Activated CD4-positive, CD25-positive, alpha-beta regulatory T cell treated with anti-CD3 and anti-CD28 coated beads, Interleukin-2, amount 50 U/mL, for 72 hours (primary cell): ENCODE measurements around the gene IQGAP2.

Source experiments
- DNase-seq: peaks from one replicate; pipeline ENCODE4 v3.0.0; 2021

IQGAP2 gene

DNA sequence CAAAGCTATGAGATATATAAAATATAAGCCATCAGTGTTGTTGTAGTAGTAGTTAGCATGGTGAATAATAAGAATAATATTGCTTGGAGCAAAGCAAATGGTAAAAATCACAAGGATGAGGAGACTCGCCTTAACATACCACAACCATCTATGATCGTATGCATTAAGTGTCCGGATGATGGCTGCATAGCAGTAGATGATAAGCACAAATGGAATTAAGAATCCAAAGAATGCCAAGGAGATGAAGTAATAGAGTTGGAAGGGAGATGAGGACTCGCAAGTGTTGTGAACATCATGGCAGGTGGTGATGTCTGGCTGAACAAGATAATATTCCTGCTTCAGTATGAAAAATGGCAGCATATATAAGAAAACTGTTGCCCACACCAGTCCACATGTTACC, 214.6 kb downstream of the IQGAP2 start:
- DNase-seq = no peak

DNA sequence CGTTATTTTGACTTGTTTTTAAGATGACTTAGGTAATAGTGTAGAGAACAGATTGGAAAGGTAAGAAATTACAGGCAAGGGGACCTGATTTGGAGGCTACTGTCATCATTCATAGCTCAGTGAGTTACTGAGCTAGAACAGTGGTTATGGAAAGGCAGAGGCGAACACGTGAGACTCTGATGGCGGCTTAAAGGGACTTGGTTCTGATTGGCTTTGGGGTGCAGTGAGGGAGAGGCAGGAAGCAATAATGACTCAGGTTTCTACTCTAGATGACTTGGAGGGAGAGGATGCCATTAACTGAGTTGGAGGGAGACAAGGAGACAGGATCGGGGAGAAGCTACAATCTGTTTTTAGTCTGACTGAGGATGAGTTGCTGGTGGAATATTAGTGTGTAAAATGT, 217.1 kb downstream of the IQGAP2 start:
- no peak for DNase-seq

DNA sequence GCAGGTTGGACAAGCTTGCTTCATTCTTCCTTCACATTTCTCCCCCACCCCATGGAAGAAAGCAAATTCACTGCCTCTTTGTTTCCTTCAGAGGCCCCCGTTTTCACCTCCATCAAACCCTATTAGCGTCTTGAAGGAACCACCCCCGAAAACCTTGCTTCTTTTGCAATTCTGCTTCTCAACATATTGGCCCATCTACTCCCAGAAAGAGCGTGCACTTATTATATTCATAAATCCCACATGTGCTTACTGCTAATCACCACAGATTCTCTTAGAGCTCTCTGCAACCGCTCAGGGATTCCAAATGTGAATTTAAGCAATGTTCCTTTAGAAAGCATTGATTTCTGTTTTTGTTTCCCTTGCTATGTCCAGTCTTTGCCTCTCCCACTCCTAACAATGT, 219.0 kb downstream of the IQGAP2 start:
- DNase-seq = no peak

DNA sequence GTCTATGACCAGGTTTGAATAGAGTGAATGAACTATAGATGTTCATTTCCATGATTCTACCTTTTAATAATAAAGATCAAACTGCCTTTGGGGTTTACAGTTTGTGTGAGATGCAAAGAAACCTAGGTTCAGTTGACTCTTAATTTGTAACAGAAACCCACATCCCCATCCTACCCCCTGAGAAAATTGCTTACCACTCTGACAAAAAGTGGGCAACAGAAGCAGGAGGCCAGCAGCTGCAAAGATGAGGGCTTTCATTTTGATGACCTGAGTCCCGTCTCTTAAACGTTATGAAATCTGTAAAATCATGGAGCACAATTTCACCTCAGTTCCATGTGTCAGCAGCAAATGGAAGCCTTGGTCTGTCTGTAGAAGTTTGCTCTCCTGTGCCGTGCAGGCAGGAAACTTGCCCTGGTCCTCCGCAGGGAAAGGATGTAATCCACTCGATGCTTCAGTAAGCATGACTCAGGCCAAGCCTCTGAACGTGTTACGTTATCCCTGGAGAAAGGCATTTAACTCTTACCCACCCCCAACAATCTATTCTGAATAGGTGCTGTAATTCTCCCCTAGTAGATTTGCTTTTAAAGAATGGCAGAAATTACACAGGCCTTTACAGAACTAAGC, 220.0 kb downstream of the IQGAP2 start, which contains the start of gene F2RL2:
TSS of gene F2RL2 (minus strand) at position 431 of the 624 bp plus-strand sequence. CDS start at position 258, 173 bp downstream.
- no peak for DNase-seq

DNA sequence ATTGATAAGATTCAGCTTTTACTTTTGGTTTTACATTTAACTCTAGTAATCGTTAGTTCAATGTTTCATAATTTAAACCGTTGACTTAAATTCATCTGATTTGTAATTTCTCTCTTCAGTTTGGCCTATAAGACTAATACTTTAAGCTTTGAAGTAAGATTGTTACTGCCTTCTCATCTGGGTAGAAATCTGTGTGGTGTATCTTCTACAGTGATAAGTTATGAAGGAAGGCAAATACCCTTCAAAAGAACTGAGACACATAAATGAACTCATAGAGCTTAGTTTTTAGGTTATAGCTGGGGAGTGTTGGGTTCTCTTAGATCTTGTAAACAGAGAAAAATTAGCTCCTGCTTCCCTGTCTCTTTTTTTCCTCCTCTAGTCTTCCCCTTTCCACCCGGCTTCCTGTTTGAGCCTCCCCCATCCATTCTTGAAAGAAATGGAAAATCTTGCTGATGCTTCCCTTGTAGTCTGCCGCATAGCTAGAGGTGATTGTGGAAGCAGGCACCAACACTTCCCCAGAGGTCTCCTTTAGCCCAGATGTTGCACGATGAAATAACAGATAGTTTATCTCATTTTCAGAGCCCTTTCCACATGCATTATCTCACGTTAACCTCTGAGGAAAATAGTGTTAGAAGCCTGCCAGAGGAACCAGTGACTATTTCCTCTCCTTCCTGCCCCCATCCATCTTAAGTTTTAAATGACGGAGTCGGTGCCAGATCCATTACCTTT, 222.2 kb downstream of the IQGAP2 start:
- DNase-seq = no peak

DNA sequence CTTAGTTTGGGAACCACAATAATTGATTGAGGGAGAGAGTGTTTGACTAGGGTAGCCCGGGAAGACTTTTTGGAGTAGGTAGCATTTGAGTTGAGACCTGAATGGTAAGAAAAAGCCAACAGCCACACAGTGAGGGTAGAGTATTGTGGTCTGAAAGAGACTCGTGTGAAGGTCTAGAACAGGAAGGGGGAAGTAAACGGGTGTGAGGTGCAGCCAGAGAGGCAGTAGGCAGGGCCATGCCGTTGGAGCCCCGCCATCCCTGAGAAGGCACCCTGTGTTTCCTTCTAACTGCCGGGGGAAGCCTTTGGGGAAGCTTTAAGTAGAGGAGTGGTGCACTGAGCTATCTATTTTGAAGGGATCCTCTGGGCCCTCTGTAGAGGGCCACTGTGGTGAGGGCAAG, 223.7 kb downstream of the IQGAP2 start:
- no peak for DNase-seq

DNA sequence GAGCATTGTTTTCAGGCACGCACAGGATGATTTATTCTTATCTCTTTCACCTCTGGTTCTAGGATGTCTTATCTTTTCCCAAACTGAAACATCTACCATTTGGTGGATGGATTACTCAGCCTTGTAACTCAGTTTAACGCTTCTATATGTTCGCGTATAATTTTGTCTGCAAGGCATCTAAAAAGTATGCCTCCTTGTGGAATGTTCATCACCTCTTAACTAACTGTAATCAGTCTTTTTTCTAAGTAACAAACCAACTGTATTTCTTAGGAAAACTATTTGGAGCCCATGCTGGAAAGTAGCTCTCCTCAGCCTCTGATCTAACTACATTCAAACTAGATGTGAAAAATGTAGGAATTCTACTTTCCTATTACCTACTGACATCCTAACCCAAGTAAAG, 231.6 kb downstream of the IQGAP2 start:
- DNase-seq = no peak

DNA sequence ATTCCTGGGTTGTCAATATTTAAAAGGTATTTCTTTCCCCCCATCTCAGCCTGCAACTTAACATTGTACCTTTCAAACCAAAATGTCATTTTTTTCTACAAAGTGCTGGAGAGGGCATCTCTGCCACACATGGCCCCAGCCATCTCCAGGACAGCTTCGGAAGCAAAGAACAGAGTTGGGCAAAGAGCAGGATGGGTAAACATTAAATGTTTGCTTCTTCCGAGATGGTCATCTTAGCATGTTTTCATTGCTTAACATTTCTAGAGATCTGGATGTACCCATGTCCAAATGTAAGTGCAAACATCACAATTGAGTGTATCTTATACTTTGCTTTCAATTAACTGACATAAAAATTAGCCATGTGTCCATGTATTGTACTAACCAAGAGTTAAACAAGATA, 234.4 kb downstream of the IQGAP2 start:
- no peak for DNase-seq

DNA sequence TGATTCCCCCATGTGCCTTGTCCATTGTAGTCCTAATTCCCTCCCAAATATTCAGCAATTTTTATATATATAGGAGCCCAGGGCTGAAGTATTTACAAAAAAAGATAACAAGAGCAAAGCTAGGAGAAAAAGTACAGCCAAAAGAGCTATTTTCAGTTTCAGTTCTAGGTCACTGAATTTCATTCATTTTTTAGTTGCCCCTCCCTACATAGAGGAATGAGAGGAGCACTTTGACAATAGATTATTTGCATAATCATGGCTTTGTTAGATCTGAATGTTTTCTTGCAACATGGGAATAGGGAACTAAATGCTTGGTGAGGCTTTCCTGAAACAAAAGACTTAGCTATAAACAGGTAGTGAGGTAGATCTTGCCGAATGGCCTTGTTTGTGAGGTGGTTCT, 235.4 kb downstream of the IQGAP2 start:
- DNase-seq = no peak

DNA sequence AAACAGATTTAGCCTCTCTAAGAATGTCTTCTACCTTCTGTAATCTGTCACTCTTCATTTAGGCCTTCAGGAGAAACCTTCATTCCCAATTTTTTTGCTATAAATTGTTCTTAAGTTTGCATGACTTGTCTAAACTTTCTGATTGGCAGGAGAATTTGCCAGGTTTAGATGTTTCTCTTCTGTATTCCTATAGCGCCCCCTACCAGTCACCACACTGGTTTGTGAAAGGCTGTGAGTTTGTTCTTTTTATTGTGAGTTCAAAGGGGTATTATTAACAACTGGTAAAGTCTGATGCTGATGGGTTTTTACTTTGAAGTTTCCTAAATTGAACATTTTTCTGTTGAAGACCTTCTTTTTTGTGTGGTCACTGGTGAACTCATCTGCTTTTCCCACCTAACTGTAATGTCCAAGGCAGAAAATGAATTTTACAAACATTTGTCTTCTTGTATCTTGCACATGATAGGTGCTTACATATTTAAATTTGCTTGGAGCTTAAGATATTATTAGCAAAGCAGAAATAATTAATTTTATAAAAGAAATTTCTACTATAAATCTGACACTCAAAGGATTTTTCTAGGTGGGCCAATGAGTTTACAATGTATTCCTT, 238.5 kb downstream of the IQGAP2 start:
- DNase-seq = peak; percentile 68

DNA sequence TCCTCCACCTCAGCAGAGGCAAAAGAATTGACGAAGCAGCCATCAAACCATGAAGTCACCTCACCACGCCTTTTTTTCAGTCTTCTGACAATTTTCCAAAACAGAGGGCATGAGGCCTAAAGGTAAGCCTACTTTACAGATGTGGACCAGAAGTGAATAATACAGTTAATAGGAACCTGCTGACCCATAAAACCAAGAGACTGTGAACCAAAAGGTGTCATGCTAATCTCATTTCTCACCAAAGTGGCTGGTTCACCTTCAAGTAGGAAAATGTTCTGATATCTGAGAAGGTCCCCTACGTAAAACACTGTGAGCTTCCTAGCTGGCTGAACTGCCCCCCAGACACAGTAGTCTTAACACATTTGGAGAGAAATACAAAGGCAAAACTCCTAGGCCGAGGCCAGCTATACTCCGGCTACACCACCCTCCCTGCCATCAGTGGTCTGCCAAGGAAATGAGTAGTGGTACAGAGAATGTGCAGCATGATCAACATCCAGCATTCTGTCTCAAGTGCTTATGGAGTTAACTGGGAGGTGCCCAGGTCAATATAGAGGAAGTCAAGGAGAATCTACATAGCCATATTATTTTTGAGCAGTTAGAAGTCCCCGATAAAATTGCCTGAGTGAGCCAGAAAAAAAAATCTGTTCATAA, 239.4 kb downstream of the IQGAP2 start:
- no peak for DNase-seq

DNA sequence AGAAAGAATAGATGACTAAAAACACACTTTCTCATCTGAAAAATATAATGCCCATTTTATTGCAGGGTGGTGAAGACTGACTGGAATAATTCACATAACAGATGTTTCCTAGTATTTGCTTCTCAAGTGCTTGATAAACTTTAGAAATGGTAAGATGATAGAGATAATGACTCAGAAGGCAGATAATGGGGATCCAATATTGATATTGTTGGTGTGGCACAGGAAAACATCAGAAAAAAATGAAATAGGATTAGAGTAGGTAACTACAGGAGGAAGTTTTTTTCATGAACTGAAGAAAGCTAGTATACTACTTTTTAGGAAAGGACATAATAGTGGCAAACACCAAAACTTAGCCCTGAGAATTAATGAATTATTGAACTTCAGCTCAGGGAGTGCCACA, 240.3 kb downstream of the IQGAP2 start:
- DNase-seq = no peak

DNA sequence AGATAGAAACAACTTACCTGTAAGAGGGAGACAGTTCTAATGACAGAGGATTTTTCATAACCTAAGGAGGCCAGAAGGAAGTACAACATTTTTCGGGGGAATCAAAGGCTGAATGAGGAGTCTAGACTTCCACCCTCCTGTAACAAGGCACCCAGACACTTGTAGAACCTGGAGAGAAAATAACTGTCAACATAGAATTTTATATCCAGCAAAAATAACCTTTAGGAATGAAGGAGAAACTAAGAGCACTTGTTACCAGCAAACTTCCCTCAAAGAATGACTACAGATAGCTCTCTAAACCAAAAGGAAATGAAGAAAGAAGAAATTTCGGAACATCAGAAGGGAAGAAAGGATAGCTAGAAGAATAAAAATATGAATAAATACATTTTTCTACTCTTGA, 246.1 kb downstream of the IQGAP2 start:
- no peak for DNase-seq

DNA sequence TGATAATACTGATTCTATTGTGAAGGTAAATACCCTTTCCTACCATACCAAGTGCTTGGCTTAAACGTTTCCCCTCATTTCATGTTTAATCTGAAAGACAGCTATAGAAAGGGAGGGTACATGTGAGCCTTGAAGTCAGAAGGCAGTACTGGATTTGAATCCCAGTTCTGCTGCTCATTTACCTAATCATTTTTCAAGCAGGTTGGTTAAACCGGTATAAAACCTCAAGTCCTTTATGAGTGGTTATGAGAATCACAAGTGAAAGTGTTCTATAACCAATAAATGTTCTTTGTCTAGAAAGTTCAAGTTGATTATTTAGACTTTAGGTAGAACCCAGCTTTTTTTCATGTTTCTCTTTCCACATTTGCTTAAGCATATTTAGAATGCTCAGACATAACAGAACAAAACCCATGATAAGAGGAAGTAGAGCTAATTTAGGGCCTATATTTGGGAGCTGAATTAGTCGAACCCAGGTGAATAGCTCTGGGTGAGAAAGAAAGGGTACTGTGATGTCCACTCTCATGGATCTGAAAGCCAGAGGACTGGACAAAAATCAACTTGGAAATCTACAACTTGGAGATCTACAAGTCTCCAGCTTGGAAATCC, 249.8 kb downstream of the IQGAP2 start:
- no peak for DNase-seq

DNA sequence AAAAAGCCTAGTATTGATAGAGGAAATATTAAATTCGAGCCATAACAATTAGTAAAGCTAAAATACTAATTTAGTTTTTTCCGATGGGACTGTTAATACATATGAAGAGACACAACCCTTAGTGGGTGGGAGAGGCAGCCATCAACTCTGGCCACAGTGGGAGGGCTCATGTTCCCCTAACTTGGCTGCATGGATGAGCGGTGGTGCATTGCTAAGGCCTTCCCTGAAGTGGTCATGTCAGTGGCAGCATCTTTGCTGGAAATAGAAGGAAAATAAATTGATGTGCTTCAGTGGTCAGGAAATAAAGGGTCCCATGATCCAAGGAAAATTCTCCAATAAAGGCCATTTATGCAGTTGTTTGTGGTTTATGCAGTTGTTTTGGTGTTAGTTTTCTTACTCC, 254.0 kb downstream of the IQGAP2 start:
- DNase-seq = no peak

DNA sequence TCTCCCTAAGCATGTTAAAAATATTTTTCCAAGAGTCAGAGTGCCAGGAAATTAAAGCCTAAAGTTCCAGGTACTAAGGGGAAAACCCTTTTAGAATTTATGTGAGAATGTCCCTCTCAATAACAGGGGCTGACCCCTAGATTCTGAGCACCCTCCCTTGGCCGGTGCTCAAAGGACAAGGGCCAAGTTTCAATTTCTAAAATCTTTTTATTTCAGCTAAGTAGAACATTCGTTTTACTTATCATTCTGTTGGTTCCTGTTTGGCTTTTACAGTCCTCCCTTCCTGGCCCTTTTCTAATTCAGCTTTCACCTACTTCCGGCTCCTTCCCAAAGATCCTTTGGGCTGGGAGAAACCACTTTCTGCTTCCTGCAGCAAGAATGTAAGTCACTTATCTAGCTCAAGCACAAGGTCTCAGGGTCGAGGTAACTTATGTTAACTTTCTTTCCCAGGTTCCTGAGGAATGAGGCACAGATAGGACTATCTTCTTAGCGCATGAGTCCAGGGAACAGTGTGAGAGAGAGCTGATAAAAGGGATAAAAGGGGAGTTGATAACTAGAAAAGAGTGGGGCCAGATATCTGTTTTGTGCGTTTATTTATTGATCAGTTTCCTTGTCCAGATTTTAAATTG, 254.7 kb downstream of the IQGAP2 start:
- DNase-seq = no peak

DNA sequence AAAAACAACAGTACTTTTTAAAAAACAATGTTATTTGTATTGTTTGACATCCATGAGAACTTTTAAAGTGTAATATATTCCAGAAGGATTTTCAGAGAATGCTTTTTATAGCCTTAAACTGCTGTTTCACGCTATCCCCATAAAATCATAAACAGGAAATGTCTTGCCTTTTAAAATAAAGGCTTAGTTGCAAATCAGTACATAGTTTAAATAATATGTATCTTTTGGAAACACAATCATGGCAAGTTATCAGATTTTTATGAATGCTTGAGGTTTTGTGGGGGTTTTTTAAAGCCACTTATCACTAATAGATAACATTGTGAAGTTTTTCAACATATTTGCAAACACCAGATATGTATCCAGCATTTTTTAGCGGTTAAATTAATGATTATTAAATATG, 257.3 kb downstream of the IQGAP2 start:
- DNase-seq = no peak

DNA sequence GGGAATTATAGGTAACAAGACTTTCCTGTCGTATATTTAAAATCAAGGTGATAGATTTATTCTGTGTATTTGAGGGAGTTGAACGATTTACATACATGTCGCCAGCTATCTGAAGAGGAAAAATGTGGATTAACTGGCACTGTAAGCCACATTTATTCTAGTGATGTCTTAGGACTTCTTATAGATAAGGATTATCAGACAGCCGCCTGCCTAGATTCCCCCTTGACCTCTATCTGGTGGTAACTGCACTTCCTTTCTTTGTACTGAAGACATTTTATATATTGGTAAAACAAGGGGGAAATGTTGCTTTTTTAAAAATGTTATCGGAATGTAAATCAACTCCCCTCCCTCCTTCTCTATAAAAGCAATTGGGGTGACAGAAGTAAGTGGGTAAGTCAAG, 259.4 kb downstream of the IQGAP2 start:
- DNase-seq = no peak

DNA sequence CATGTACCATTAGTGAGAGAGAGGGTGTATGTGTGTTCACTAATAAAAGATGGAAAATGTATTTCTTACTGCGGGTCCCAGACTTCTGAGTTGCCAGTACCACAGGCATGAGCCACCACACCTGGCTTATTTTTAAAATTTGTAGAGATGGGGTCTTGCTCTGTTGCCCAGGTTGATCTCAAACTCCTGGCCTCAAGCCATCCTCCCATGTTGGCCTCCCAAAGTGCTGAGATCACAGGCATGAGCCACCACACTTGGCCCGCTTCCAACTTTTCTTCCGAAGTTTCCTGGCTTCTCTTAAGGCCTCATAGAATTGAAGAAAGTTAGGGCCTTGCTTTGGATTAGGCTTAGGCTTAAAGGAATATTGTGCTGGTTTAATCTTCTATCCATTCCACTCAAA, 260.5 kb downstream of the IQGAP2 start:
- DNase-seq = no peak

DNA sequence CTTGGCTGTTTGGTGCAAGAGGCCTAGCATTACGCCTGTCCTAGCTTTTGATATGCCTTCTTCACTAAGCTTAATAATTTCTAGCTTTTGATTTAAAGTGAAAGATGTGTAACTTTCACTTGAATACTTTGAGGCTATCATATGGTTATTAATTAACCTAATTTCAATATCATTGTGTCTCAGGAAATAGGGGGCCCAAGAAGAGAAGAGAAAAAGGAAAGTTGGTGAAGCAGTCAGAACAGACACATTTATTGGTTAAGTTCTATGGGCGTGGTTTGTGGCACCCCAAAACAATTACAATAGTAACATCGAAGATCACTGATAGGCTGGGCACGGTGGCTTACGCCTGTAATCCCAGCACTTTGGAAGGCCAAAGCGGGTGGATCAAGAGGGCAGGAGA, 261.0 kb downstream of the IQGAP2 start:
- no peak for DNase-seq

DNA sequence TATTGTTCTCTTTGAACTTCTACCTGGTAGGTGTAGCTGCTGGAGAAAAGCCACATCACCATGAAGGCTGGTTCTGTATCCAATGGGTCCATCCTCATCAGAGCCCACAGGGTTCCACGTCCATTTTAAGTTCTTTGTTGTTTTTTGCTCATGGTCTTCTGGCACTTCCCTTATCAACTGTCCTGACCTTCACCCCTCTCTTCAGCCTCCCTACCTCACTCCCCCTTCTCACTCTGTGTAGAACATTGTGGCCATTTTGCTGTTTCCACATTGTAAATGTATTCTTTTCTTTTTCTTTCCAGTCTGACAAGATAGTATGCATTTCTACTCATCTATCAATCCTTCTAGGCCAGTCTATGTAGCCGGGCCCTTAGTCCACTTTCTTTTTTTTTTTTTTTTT, 264.4 kb downstream of the IQGAP2 start:
- DNase-seq = no peak

DNA sequence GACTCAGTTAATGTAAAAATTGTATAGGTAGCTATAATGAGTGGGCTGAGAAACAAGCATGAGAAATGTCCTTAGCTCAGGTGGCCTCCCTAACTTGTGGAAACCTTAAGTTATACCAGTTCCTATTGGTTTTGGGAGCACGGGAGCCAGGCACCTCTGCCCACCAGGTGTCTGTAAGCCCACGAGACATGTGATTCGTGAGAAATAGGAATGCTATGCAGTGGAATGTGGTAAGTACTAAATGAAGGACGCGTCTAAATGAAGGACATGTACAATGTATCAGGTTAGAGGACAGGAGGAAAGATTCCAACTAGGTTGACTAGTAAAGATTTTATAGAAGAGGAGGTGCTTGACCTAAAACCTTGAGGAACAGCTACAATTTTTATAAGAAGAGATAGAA, 266.2 kb downstream of the IQGAP2 start:
- DNase-seq = no peak

DNA sequence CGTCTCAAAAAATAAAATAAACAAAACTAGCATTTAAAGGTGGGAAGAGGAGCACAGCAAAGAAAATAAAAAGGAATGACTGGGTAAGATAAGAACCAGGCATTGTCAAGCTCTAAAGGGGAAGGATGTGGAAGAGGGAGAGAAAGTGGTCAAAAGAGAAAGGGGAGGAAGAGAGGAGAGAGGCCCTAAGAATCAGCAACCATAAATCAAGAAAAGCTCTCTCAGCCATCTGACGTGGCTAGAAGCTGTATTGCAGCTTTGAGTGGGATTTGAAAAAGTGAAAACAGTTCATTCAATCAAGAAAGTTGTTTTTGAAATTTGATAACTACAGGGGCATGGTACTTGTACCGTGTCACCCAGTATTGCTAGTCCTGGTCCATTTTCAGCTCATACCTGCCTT, 267.4 kb downstream of the IQGAP2 start:
- DNase-seq = no peak
